GM12865 (cell line): Measurements from ENCODE around the gene SPATA46.

Source experiments
- DNase-seq: peaks from one replicate; pipeline ENCODE4 v3.0.0; 2010; ENCODE audit warnings: low read depth
- H3K4me3 ChIP-seq: 2 replicates; pipeline ENCODE4 v1.5.1; 2011; ENCODE audit warnings: mild to moderate bottlenecking, low read depth, low read length, control low read depth
- CTCF ChIP-seq: IDR thresholded peaks from 2 replicates; pipeline ENCODE4 v1.5.1; 2011; ENCODE audit warnings: low read length, control low read depth, low read depth, inconsistent platforms; ENCODE audit not compliant: insufficient read depth; ENCODE audit errors: missing control alignments

Gene SPATA46

GRCh38 chr1:162416909-162417308, 40.3 kb upstream of the SPATA46 start:
- DNase-seq = no peak
- TF ChIP-seq CTCF = no peak
- H3K4me3 ChIP-seq = no peak overlapping the region

DNA sequence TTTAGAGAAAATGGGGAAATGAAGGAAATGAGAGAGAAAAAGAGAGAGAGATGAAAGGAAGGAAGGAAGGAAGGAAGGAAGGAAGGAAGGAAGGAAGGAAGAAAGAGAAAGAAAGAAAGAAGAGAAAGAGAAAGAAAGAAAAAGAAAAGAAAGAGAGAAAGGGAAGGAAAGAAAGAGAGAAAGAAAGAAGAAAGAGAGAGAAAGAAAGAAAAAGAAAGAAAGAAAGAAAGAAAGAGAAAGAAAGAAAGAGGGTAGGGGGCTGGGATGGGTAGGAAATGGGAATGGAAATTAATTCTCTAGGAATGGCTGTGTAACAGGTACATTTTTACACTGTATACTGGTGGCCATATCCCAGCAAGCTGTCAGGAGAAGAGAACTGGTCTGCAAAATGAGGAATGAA, 39.6 kb upstream of the SPATA46 start:
- no peak overlapping the region for H3K4me3 ChIP-seq
- no peak for TF ChIP-seq CTCF
- DNase-seq = no peak

DNA sequence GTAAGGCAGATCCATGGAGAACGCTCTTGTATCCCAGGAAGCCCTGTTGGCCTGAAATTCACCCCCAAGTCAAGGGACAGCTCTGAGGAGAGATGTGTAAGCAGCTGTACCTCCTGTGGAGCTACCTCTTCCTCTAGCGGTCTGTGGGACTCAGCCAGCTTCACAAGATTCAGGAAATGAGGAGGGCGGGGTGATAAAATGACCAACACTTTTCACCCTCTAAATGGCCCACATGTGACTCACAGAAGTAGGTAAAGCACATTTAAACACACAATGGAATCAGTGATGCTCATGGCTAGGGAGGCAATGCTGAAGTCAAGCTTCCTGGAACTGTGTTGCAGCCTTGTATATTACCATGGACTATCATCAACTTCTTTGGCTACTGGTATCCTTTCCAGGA, 35.3 kb upstream of the SPATA46 start, which contains the start of gene SH2D1B:
TSS of gene SH2D1B (minus strand) at position 135 of the 400 bp plus-strand sequence. CDS start at position 15, 120 bp downstream.
- H3K4me3 ChIP-seq = no peak within 1 kb of the TSS
- DNase-seq = no peak
- no peak for TF ChIP-seq CTCF

- H3K4me3 ChIP-seq = no peak overlapping the region
- TF ChIP-seq CTCF = no peak
- DNase-seq = no peak
Measured at GRCh38 chr1:162407539-162407938, 30.9 kb upstream of the SPATA46 start.

- no peak for DNase-seq
- no peak for TF ChIP-seq CTCF
- H3K4me3 ChIP-seq = no peak overlapping the region
Measured at GRCh38 chr1:162406811-162407210, 30.2 kb upstream of the SPATA46 start.

- TF ChIP-seq CTCF = no peak
- DNase-seq = no peak
- no peak overlapping the region for H3K4me3 ChIP-seq
Measured at GRCh38 chr1:162405800-162406199, 29.1 kb upstream of the SPATA46 start.

DNA sequence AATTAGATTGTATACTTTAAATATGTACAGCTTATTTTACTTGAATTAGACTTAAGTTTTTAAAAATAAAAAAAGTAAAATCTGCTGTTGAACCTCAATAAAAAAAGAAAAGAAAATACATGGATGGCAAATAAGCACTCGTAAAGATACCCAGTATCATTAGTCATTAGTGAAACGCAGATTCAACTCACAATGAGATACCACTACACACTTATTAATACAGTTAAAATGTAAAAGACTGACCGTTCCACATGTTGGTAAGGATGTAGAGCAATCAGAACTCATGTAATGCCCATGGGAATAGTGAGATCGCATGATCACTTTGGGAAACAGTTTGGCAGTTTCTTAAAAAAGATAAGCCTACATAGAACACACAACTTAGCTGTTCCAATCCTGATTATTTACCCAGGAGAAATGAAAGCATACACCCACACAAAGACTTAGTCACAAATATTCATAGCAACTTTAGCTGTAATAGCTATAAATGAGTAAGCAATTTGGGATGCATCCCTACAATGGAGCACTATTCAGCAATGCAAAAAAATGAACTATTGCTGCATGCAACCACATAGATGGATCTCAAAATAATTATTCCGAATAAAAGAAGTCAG, 28.0 kb upstream of the SPATA46 start:
- TF ChIP-seq CTCF = no peak
- no peak for DNase-seq
- no peak overlapping the region for H3K4me3 ChIP-seq
